ENCODE data around the gene OLA1.

- TF ChIP-seq MXI1 (IDR thresholded peaks at IDR 0.05; ENCODE audit: low read depth, low read length) (no peak), CTCF (IDR thresholded peaks at IDR 0.05) (peak; percentile 89), USF1 (IDR thresholded peaks at IDR 0.05; ENCODE audit: borderline replicate concordance, low read depth) (no peak), REST (IDR thresholded peaks at IDR 0.05; ENCODE audit: low read depth, low read length) (no peak), SMC3 (IDR thresholded peaks at IDR 0.05; ENCODE audit: low read depth, low read length) (peak; percentile 83), GABPA (IDR thresholded peaks at IDR 0.05; ENCODE audit: low read depth) (peak; percentile 65), EP300 (IDR thresholded peaks at IDR 0.05; ENCODE audit: borderline replicate concordance in 1 of 2, low read depth in 1 of 2, low read length in 1 of 2) (no peak), CHD2 (IDR thresholded peaks at IDR 0.05; ENCODE audit: low read length, partially characterized antibody) (peak; percentile 91), RFX5 (IDR thresholded peaks at IDR 0.05; ENCODE audit: low read length) (no peak), EZH2phosphoT487 (IDR thresholded peaks at IDR 0.05; ENCODE audit: borderline replicate concordance, low read depth) (no peak), SIN3A (IDR thresholded peaks at IDR 0.05; ENCODE audit: borderline replicate concordance, low read depth, low read length) (no peak), ZBTB33 (IDR thresholded peaks at IDR 0.05; ENCODE audit: borderline replicate concordance, low read depth) (no peak), MAX (IDR thresholded peaks at IDR 0.05; ENCODE audit: low read depth) (no peak; the same call in 1 of the 2 replicates)
Measured at GRCh38 chr2:174039551-174040416, 208.5 kb downstream of the OLA1 start.
